Upper lobe of left lung (tissue), 6 donors: ENCODE results near the gene TENM3. TPM values are rescaled to one million over a fixed set of nuclear protein-coding genes. Genes with fewer than 3 reads are reported as not detected.
A peak's percentile ranks its signal among the peaks of the same experiment; 100 is the strongest.

Experiments used
- ATAC-seq, 2 donors: fragments of 200-7000 bp; cut with Tn5 transposase; one replicate each; pipeline ENCODE4 v1.9.1; 2022; ENCODE audit warnings: mild to moderate bottlenecking in 2 of 2, moderate library complexity in 2 of 2; ENCODE audit not compliant: low FRiP score in 2 of 2
- DNase-seq, 2 donors: peaks; one replicate each; pipeline ENCODE4 v3.0.0-alpha.2; 2019 to 2020
- H3K27ac ChIP-seq, 4 donors: fragments of 200-600 bp; sonication (generic); one replicate each; pipeline ENCODE4 v1.5.1; 2016 to 2019
- H3K27me3 ChIP-seq, 4 donors: fragments of 200-600 bp; sonication (generic); one replicate each; pipeline ENCODE4 v1.5.1; 2017 to 2019
- H3K36me3 ChIP-seq, 4 donors: fragments of 200-600 bp; sonication (generic); one replicate each; pipeline ENCODE4 v1.5.1; 2016 to 2019
- H3K4me1 ChIP-seq, 4 donors: fragments of 200-600 bp; sonication (generic); one replicate each; pipeline ENCODE4 v1.5.1; 2018 to 2019
- H3K4me3 ChIP-seq, 4 donors: fragments of 200-600 bp; sonication (generic); one replicate each; pipeline ENCODE4 v1.5.1; 2017 to 2019; ENCODE audit warnings: mild to moderate bottlenecking in 2 of 4, moderate library complexity in 1 of 4
- H3K9me3 ChIP-seq, 4 donors: fragments of 200-600 bp; sonication (generic); one replicate each; pipeline ENCODE4 v1.5.1; 2018 to 2019
- EP300 ChIP-seq, 4 donors: sonication (generic); formaldehyde crosslinking; IDR thresholded peaks; one replicate each; pipeline ENCODE4 v1.5.1; 2017; ENCODE audit warnings: antibody characterized with exemption in 4 of 4, control low read depth in 2 of 4
- POLR2A ChIP-seq, 4 donors: fragments of 450-650 bp; IDR thresholded peaks; one replicate each; pipeline ENCODE4 v1.5.1; 2016 to 2017; ENCODE audit warnings: antibody characterized with exemption in 4 of 4, mild to moderate bottlenecking in 2 of 4
- POLR2AphosphoS5 ChIP-seq, 2 donors: sonication (generic); formaldehyde crosslinking; IDR thresholded peaks; one replicate each; pipeline ENCODE4 v1.5.1; 2017; ENCODE audit warnings: antibody characterized with exemption in 2 of 2
- WGBS, 2 donors: methylation state at CpG; one replicate each; pipeline ENCODE4 v1.1.5; 2017 to 2018; 5-methylcytosine and 5-hydroxymethylcytosine counted together
- total RNA-seq, 6 donors: library from RNA; depleted of rRNA in 4 of 6; stranded (reverse); fragments of >200 nt in 4 of 6; gene quantifications; one replicate each; pipeline versions ENCODE4 v1.1.0 to v1.2.1, GENCODE V29; 2016 to 2021
- TF ChIP-seq, protein P1 (sequence below), 6 experiments: fragments of 450-650 bp in 4 of 6; fragments of 200-600 bp in 2 of 6; sonication (generic) in 2 of 6; IDR thresholded peaks; one replicate each; pipeline ENCODE4 v1.5.1; 2016 to 2019; ENCODE audit warnings: antibody characterized with exemption in 6 of 6
- donor health status: DM: no; HTN: no; CAD: no; lungs with moderate emphysema.
- donor health status: DM: no; HTN: yes; CAD: no; lungs with severe emphysema.

The TENM3 gene
- total RNA-seq, 6 donors from 2014 or later: 0.33 to 7.1 (median 1.1) TPM

DNA sequence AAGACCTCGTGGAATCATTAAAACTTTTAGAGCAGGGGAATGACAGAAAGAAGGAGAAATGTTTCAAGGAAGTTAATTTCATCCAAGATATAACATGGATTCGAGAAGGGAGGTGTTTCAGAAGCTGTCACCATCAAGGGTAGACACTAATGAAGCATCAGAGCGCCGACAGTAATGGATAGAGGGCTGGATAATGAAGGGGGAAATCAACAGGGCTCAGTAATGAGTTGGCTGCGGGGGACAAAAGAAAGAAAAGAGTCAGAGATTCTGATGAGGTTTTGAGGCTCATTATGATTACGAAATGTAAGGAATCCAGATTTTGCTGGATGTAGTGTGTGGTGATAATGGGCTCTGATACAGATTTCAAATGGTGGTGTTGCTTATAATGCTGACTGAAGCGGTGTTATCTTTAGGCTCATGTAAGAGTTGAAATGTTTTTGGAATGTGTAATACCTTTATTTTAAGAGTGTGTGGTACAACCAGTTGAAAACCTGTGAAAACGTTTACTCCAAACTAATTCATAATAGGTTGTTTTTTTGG is 39.3 kb upstream of the TENM3 start:
- no peaks in the 10 kb centered on the region for H3K9me3 ChIP-seq
- no peak overlapping the region for H3K4me3 ChIP-seq
- ATAC-seq (no peak), DNase-seq (no peak)
- no peaks in the 10 kb centered on the region for H3K36me3 ChIP-seq
- no peaks in the 10 kb centered on the region for H3K4me1 ChIP-seq
- 70 to 76% methylated on average over 8 of the region's 8 CpGs for WGBS, 2 donors
- no peak overlapping the region for H3K27ac ChIP-seq
- TF ChIP-seq POLR2AphosphoS5 (IDR thresholded peaks at IDR 0.05) (no peak), EP300 (IDR thresholded peaks at IDR 0.05) (no peak), POLR2A (IDR thresholded peaks at IDR 0.05) (no peak)
- TF ChIP-seq, protein P1, sequence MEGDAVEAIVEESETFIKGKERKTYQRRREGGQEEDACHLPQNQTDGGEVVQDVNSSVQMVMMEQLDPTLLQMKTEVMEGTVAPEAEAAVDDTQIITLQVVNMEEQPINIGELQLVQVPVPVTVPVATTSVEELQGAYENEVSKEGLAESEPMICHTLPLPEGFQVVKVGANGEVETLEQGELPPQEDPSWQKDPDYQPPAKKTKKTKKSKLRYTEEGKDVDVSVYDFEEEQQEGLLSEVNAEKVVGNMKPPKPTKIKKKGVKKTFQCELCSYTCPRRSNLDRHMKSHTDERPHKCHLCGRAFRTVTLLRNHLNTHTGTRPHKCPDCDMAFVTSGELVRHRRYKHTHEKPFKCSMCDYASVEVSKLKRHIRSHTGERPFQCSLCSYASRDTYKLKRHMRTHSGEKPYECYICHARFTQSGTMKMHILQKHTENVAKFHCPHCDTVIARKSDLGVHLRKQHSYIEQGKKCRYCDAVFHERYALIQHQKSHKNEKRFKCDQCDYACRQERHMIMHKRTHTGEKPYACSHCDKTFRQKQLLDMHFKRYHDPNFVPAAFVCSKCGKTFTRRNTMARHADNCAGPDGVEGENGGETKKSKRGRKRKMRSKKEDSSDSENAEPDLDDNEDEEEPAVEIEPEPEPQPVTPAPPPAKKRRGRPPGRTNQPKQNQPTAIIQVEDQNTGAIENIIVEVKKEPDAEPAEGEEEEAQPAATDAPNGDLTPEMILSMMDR (IDR thresholded peaks at IDR 0.05): no peak
- no peaks in the 10 kb centered on the region for H3K27me3 ChIP-seq

DNA sequence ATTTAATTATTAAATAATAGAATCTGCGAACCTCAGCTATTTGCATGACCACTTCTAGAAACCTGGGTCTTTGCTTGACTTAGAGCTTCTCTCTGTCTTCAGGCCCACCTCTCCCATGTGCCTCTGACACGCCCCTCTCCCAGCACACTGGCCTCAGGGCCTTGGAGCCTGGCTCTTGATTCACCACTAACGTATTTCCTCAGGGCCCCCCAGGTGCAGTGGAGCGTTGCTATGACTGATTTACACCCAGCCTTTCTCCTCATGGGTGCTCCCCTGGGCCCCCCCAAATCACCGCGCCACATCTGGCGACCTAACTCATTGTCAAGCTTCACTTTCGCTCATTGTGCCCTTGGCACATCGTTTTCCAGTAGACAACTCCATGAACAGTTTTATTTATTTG is 37.9 kb upstream of the TENM3 start:
- no peak for DNase-seq
- Histone ChIP-seq H3K4me3 (no peak overlapping the region), H3K27me3 (no peaks in the 10 kb centered on the region), H3K27ac (no peak overlapping the region), H3K4me1 (no peaks in the 10 kb centered on the region), H3K9me3 (no peaks in the 10 kb centered on the region), H3K36me3 (no peaks in the 10 kb centered on the region)
- WGBS, 2 donors: 80 to 82% methylated on average over 9 of the region's 9 CpGs
- TF ChIP-seq, protein P1 (IDR thresholded peaks at IDR 0.05): no peak
- TF ChIP-seq EP300 (IDR thresholded peaks at IDR 0.05) (no peak), POLR2AphosphoS5 (IDR thresholded peaks at IDR 0.05) (no peak), POLR2A (IDR thresholded peaks at IDR 0.05) (no peak)
- ATAC-seq: no peak

DNA sequence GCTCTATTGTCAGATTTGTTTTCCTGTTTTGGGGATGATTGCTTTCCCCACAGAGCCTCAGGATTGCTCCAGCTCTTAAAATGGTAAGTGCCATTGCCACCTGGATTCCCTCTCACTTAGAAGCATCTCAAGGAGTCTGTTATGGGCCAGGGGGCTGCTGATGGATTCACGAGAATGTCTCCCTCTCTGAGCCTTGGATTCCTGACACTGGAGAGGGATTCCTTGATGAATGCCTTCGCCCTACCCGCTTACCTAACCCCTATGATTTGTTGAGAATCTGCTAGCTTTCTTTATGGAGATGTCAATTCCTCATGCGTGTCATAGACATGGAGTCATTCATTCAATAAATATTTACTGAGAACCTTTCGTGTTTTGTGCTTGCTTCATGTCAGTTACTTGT is 36.9 kb upstream of the TENM3 start:
- ATAC-seq: no peak
- 60 to 77% methylated on average over 5 of the region's 5 CpGs for WGBS, 2 donors
- H3K36me3 ChIP-seq: no peaks in the 10 kb centered on the region
- no peaks in the 10 kb centered on the region for H3K9me3 ChIP-seq
- no peak overlapping the region for H3K27ac ChIP-seq
- TF ChIP-seq EP300 (IDR thresholded peaks at IDR 0.05) (no peak), POLR2A (IDR thresholded peaks at IDR 0.05) (no peak), POLR2AphosphoS5 (IDR thresholded peaks at IDR 0.05) (no peak)
- TF ChIP-seq, protein P1 (IDR thresholded peaks at IDR 0.05): no peak
- no peaks in the 10 kb centered on the region for H3K4me1 ChIP-seq
- DNase-seq: no peak
- no peaks in the 10 kb centered on the region for H3K27me3 ChIP-seq
- no peak overlapping the region for H3K4me3 ChIP-seq

DNA sequence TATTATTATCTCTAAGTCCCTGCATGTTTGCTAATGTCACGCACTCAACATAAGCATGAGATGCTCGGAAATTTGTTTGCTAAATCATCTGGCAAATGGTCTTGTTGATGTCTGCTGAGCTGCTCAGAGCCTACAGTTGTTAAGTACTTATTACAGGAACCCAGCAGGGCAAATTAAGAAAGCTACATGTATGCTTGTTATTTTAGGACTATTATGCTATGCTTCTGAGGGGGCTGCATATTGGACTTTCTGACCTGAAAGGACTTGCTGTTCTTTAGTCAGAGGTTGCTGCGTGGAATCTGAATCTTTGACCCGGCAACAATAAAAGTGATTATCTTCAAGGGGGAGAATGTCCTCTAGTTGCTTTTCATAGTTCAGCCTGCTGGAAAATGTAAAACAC is 36.3 kb upstream of the TENM3 start:
- ATAC-seq (no peak), DNase-seq (no peak)
- WGBS, 2 donors: 65 to 69% methylated on average over 4 of the region's 4 CpGs
- Histone ChIP-seq H3K4me1 (peaks cover 0 to under 1% (median 0%) of the 10 kb centered on the region in 4 donors), H3K27me3 (no peaks in the 10 kb centered on the region), H3K27ac (no peak overlapping the region), H3K36me3 (no peaks in the 10 kb centered on the region), H3K9me3 (no peaks in the 10 kb centered on the region), H3K4me3 (no peak overlapping the region)
- no peak for TF ChIP-seq EP300 (IDR thresholded peaks at IDR 0.05)
- TF ChIP-seq POLR2A (IDR thresholded peaks at IDR 0.05): no peak
- TF ChIP-seq, protein P1 (IDR thresholded peaks at IDR 0.05): no peak
- TF ChIP-seq POLR2AphosphoS5 (IDR thresholded peaks at IDR 0.05): no peak

DNA sequence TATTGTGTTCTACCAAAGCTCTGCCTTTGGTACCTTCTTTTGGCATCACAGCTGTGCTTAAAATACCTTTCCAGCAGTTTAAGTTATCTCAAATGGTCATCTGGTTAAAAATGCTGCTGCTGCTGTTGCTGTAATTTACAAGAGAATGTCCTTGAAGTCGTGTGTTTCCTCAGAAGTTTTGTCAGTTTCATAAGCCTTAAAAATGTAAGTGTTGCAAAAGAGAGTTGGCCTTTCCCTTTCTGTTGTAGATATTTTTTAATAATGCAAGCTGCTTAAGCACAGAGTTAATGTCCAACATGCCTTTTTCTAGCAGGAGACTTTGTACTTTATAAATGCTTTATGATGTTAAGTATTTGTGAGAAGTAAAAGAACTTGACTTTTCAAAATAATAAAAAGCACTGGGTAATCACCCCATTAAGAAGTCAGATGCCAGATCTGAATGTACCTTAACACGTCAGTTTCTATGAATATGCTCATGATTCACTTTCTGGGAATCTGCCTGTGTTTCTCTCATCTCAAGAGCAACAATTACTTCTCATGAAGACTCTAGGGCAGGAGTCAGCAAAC is 35.3 kb upstream of the TENM3 start:
- no peak for DNase-seq
- TF ChIP-seq POLR2A (IDR thresholded peaks at IDR 0.05): no peak
- TF ChIP-seq, protein P1 (IDR thresholded peaks at IDR 0.05): no peak
- no peak for TF ChIP-seq POLR2AphosphoS5 (IDR thresholded peaks at IDR 0.05)
- no peak for TF ChIP-seq EP300 (IDR thresholded peaks at IDR 0.05)
- 17 to 28% methylated on average over 2 of the region's 2 CpGs for WGBS, 2 donors

More for the DNA sequence above, 35.3 kb upstream of the TENM3 start:
- H3K9me3 ChIP-seq: no peaks in the 10 kb centered on the region
- no peak overlapping the region for H3K4me3 ChIP-seq
- H3K36me3 ChIP-seq: no peaks in the 10 kb centered on the region
- H3K27me3 ChIP-seq: no peaks in the 10 kb centered on the region
- ATAC-seq: peak in 1 of 2 donors; percentile 60
- H3K27ac ChIP-seq: no peak overlapping the region
- peaks cover 0 to 3% (median 0%) of the 10 kb centered on the region in 4 donors for H3K4me1 ChIP-seq
